Dedifferentiated amniotic fluid mesenchymal stem cell (primary cell): Measurements from ENCODE around the gene MTREX.

Experiments used
- DNase-seq: peaks from one replicate; pipeline ENCODE4 v3.0.0-alpha.2; 2016; ENCODE audit errors: extremely low spot score

Gene MTREX

GRCh38 chr5:55472642-55473041 lies 164.9 kb downstream of the MTREX start:
- no peak for DNase-seq
